Measurements from ENCODE around the gene HNF1A. TPM values are rescaled to one million over a fixed set of nuclear protein-coding genes. Genes with fewer than 3 reads are reported as not detected.

The HNF1A gene
- polyA plus RNA-seq, 1 donor (not counting 4 experiments of a cell fraction or from before 2014, with no cell fraction given), result not detected

DNA sequence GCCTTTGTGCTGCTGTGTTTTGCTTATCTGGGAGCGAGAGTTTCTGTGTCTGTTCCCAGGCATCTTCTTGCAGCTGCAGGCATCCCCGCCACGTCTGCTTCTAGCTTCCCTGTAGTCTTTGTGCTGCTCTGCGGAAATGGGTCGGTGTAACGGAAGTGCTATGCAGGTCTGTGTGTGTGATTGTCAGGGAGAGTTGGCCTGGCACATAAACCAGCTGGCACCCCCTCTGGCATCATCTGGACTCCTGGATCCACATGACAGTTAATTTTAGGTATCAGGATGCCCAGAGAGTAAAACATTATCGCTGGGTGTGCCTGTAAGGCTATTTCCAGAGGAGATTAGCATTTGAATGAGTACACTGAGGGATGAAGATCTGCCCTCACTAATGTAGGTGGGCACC is 70.1 kb downstream of the HNF1A start:
- Histone ChIP-seq H3K4me3 (ENCODE audit: control insufficient read depth in 2 of 3, extremely low read depth in 1 of 3, insufficient read depth in 2 of 3, low read depth in 1 of 3, low read length in 3 of 3) (no peak overlapping the region), H3K9me3 (ENCODE audit: control insufficient read depth, low read depth, low read length) (no peaks in the 10 kb centered on the region), H2AFZ (ENCODE audit: control insufficient read depth, low read length) (no peak overlapping the region), H3K36me3 (ENCODE audit: control insufficient read depth in 2 of 2, extremely low read depth in 1 of 2, insufficient read depth in 2 of 2, low read length in 2 of 2) (no peaks in the 10 kb centered on the region), H3K27me3 (ENCODE audit: control insufficient read depth, extremely low read depth, insufficient read depth, low read length) (peaks cover 3% of the 10 kb centered on the region), H4K20me1 (ENCODE audit: control insufficient read depth, extremely low read depth, insufficient read depth, low read length) (no peaks in the 10 kb centered on the region), H3K4me2 (ENCODE audit: control insufficient read depth, extremely low read depth, insufficient read depth, low read depth, low read length) (no peak overlapping the region), H3K27ac (ENCODE audit: control insufficient read depth, insufficient read depth, low read length) (no peak overlapping the region), H3K9me1 (ENCODE audit: control insufficient read depth, extremely low read depth, insufficient read depth, low read length) (no peaks in the 10 kb centered on the region), H3K4me1 (ENCODE audit: control insufficient read depth, extremely low read depth, insufficient read depth, low read length) (no peaks in the 10 kb centered on the region), H3K79me2 (ENCODE audit: control insufficient read depth, insufficient read depth, low read length) (no peaks in the 10 kb centered on the region), H3K9ac (ENCODE audit: control insufficient read depth, extremely low read depth, insufficient read depth, low read length) (no peak overlapping the region)
- dilution Hi-C loops (cut with MboI; ENCODE audit: extremely low pct_ligation_motif_present, low sequenced_read_pairs), result no loop called here
- TF ChIP-seq CTCF (optimal IDR thresholded peaks at IDR 0.05 in 1 of 3, IDR thresholded peaks at IDR 0.05 in 1 of 3, conservative IDR thresholded peaks at IDR 0.05 in 1 of 3; ENCODE audit: extremely low read depth in 1 of 3, insufficient read depth in 2 of 3, low read length in 3 of 3), result no peak
- no peak for TF ChIP-seq EZH2 (IDR thresholded peaks at IDR 0.05; ENCODE audit: low read length)
- no peak for DNase-seq (ENCODE audit: low read depth, low spot score)
- FAIRE-seq, result no peak

DNA sequence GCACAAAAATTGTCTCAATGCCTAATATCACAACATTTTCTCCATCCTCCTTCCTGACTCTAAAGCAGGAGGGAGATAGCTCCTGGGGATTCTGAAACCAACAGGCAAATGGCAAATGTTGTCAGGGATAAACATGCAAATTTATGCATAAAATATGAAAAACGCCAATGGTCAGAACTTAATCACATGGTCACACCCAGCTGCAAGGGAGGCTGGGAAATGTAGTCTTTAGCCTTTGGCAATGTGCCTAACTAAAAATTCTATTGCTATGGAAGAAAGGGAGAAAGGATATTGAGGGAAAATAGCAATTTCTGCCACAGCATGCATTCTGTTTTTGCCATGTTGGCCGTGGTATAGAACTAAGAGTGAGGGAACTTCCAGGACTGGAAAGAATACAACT is 72.4 kb downstream of the HNF1A start:
- no peak overlapping the region for H3K27ac ChIP-seq (ENCODE audit: control insufficient read depth, insufficient read depth, low read length)
- no peaks in the 10 kb centered on the region for H4K20me1 ChIP-seq (ENCODE audit: control insufficient read depth, extremely low read depth, insufficient read depth, low read length)
- no peak overlapping the region for H2AFZ ChIP-seq (ENCODE audit: control insufficient read depth, low read length)
- FAIRE-seq, result no peak
- no peaks in the 10 kb centered on the region for H3K27me3 ChIP-seq (ENCODE audit: control insufficient read depth, extremely low read depth, insufficient read depth, low read length)
- no peaks in the 10 kb centered on the region for H3K36me3 ChIP-seq (ENCODE audit: control insufficient read depth in 2 of 2, extremely low read depth in 1 of 2, insufficient read depth in 2 of 2, low read length in 2 of 2)
- no peak overlapping the region for H3K4me3 ChIP-seq (ENCODE audit: control insufficient read depth in 2 of 3, extremely low read depth in 1 of 3, insufficient read depth in 2 of 3, low read depth in 1 of 3, low read length in 3 of 3)
- no peak overlapping the region for H3K9ac ChIP-seq (ENCODE audit: control insufficient read depth, extremely low read depth, insufficient read depth, low read length)
- no peak overlapping the region for H3K4me2 ChIP-seq (ENCODE audit: control insufficient read depth, extremely low read depth, insufficient read depth, low read depth, low read length)
- H3K79me2 ChIP-seq (ENCODE audit: control insufficient read depth, insufficient read depth, low read length), result no peaks in the 10 kb centered on the region
- DNase-seq (ENCODE audit: low read depth, low spot score), result no peak
- no peaks in the 10 kb centered on the region for H3K9me1 ChIP-seq (ENCODE audit: control insufficient read depth, extremely low read depth, insufficient read depth, low read length)
- H3K9me3 ChIP-seq (ENCODE audit: control insufficient read depth, low read depth, low read length), result no peaks in the 10 kb centered on the region
- TF ChIP-seq CTCF (optimal IDR thresholded peaks at IDR 0.05 in 1 of 3, IDR thresholded peaks at IDR 0.05 in 1 of 3, conservative IDR thresholded peaks at IDR 0.05 in 1 of 3; ENCODE audit: extremely low read depth in 1 of 3, insufficient read depth in 2 of 3, low read length in 3 of 3), result no peak
- TF ChIP-seq EZH2 (IDR thresholded peaks at IDR 0.05; ENCODE audit: low read length), result no peak
- dilution Hi-C loops (cut with MboI; ENCODE audit: extremely low pct_ligation_motif_present, low sequenced_read_pairs), result no loop called here
- no peaks in the 10 kb centered on the region for H3K4me1 ChIP-seq (ENCODE audit: control insufficient read depth, extremely low read depth, insufficient read depth, low read length)

Other genes starting within 250 kb of the HNF1A start
- gene SPPL3, start 74.2 kb upstream of the HNF1A start, polyA plus RNA-seq, result 28.3 to 36.9 TPM (median 30.5 TPM) in 3 replicates
- 12.3 to 16.9 TPM (median 12.8 TPM) in 3 replicates for gene C12orf43, start 37.9 kb downstream of the HNF1A start, polyA plus RNA-seq
- gene OASL, start 60.7 kb downstream of the HNF1A start, polyA plus RNA-seq, result 3.6 to 6.2 TPM (median 4.5 TPM) in 3 replicates
- 0.12 to 0.21 TPM (median 0.20 TPM) in 3 replicates for gene P2RX7, start 154.3 kb downstream of the HNF1A start, polyA plus RNA-seq
- 5.1 to 8.6 TPM (median 5.3 TPM) in 3 replicates for gene P2RX4, start 231.6 kb downstream of the HNF1A start, polyA plus RNA-seq